WERI-Rb-1 (cell line): ENCODE data around the gene MED26.
A peak's percentile ranks its signal among the peaks of the same experiment; 100 is the strongest.

Experiments used
- DNase-seq: peaks from one replicate; pipeline ENCODE4 v3.0.0-alpha.2; 2020
- H3K27ac ChIP-seq: fragments of 250-450 bp; sonication (Bioruptor Pico); 2 replicates; pipeline ENCODE4 v1.5.1; 2020; ENCODE audit warnings: mild to moderate bottlenecking, moderate library complexity
- H3K27me3 ChIP-seq: fragments of 250-450 bp; sonication (Bioruptor Pico); 2 replicates; pipeline ENCODE4 v1.5.1; 2021; ENCODE audit warnings: mild to moderate bottlenecking, low read depth, moderate library complexity; ENCODE audit not compliant: insufficient read depth, severe bottlenecking
- H3K36me3 ChIP-seq: fragments of 250-450 bp; sonication (Bioruptor Pico); 2 replicates; pipeline ENCODE4 v1.5.1; 2020; ENCODE audit warnings: mild to moderate bottlenecking, moderate library complexity
- H3K4me3 ChIP-seq: 2 replicates; pipeline ENCODE4 v1.5.1; 2011; ENCODE audit warnings: low read depth, mild to moderate bottlenecking, control low read depth, low read length
- H3K9me3 ChIP-seq: fragments of 250-450 bp; sonication (Bioruptor Pico); 2 replicates; pipeline ENCODE4 v1.5.1; 2021; ENCODE audit warnings: mild to moderate bottlenecking, moderate library complexity; ENCODE audit not compliant: severe bottlenecking
- CTCF ChIP-seq: IDR thresholded peaks from 2 replicates; pipeline ENCODE4 v1.5.1; 2011; ENCODE audit warnings: low read depth, mild to moderate bottlenecking, control low read depth, inconsistent platforms, low read length

Gene MED26

GRCh38 chr19:16637535-16637934 is 9.5 kb upstream of the MED26 start:
- H3K4me3 ChIP-seq: no peak overlapping the region
- H3K9me3 ChIP-seq: no peaks in the 10 kb centered on the region
- no peak for TF ChIP-seq CTCF
- H3K36me3 ChIP-seq: peaks cover 50% of the 10 kb centered on the region
- no peak overlapping the region; the same call in 1 of the 2 replicates for H3K27ac ChIP-seq
- no peak for DNase-seq
- H3K27me3 ChIP-seq: no peaks in the 10 kb centered on the region

GRCh38 chr19:16631465-16631864 is 3.5 kb upstream of the MED26 start:
- TF ChIP-seq CTCF: no peak
- no peak overlapping the region for H3K27ac ChIP-seq
- H3K9me3 ChIP-seq: no peaks in the 10 kb centered on the region
- H3K27me3 ChIP-seq: no peaks in the 10 kb centered on the region
- no peak overlapping the region for H3K4me3 ChIP-seq
- peaks cover 33% of the 10 kb centered on the region for H3K36me3 ChIP-seq
- DNase-seq: no peak

- Histone ChIP-seq H3K36me3 (peaks cover 53% of the 10 kb centered on the region), H3K9me3 (no peaks in the 10 kb centered on the region), H3K27ac (peak overlapping the region; percentile 98), H3K4me3 (peak overlapping the region; percentile 76), H3K27me3 (no peaks in the 10 kb centered on the region)
- TF ChIP-seq CTCF: no peak
- DNase-seq: no peak
These were observed 1.1 kb upstream of the MED26 start for GRCh38 chr19:16628984-16629691.

GRCh38 chr19:16627928-16628182 is 149 bp downstream of the MED26 start:
- no peaks in the 10 kb centered on the region for H3K9me3 ChIP-seq
- DNase-seq: no peak
- TF ChIP-seq CTCF: no peak
- peaks cover 56% of the 10 kb centered on the region for H3K36me3 ChIP-seq
- no peaks in the 10 kb centered on the region for H3K27me3 ChIP-seq
- H3K27ac ChIP-seq: peak overlapping the region; percentile 67
- peak overlapping the region; percentile 93 for H3K4me3 ChIP-seq

- Histone ChIP-seq H3K27ac (peak overlapping the region; percentile 67), H3K4me3 (peak overlapping the region; percentile 93), H3K9me3 (no peaks in the 10 kb centered on the region), H3K36me3 (peaks cover 53% of the 10 kb centered on the region), H3K27me3 (no peaks in the 10 kb centered on the region)
- TF ChIP-seq CTCF: no peak
- DNase-seq: no peak
These were observed 644 bp downstream of the MED26 start for GRCh38 chr19:16627193-16627927.
